SKM-1 (cell line): ENCODE data around the gene MSRB3.
"Not testable (repeated sequence)": the region's sequence is repeated elsewhere in the genome, so short reads cannot be mapped to it uniquely, and the experiment has no call there.

ENCODE experiments used
- DNase-seq: peaks from one replicate; lab custom pipeline; 2025; ENCODE audit not compliant: unreplicated experiment; lab: John Stamatoyannopoulos, UW

MSRB3 gene

GRCh38 chr12:65287426-65287825, 8.9 kb downstream of the MSRB3 start:
- no peak for DNase-seq

- DNase-seq = no peak
These were observed 13.8 kb downstream of the MSRB3 start for GRCh38 chr12:65292241-65292640.

GRCh38 chr12:65293735-65294134, 15.3 kb downstream of the MSRB3 start:
- DNase-seq = no peak

GRCh38 chr12:65294641-65295262, 16.3 kb downstream of the MSRB3 start:
- no peak for DNase-seq

GRCh38 chr12:65296508-65297265, 18.2 kb downstream of the MSRB3 start:
- DNase-seq = no peak

- no peak for DNase-seq
These were observed 21.6 kb downstream of the MSRB3 start for GRCh38 chr12:65300097-65300496.

GRCh38 chr12:65300679-65301349, 22.3 kb downstream of the MSRB3 start:
- DNase-seq = no peak

GRCh38 chr12:65302891-65303290, 24.4 kb downstream of the MSRB3 start:
- no peak for DNase-seq

GRCh38 chr12:65305346-65305950, 27.0 kb downstream of the MSRB3 start:
- no peak for DNase-seq

- no peak for DNase-seq
These were observed 28.1 kb downstream of the MSRB3 start for GRCh38 chr12:65306366-65307168.

GRCh38 chr12:65307169-65307501, 28.7 kb downstream of the MSRB3 start:
- no peak for DNase-seq

- no peak for DNase-seq
These were observed 29.5 kb downstream of the MSRB3 start for GRCh38 chr12:65308006-65308405.

GRCh38 chr12:65308601-65309071, 30.2 kb downstream of the MSRB3 start:
- DNase-seq = no peak

- DNase-seq = no peak
These were observed 32.8 kb downstream of the MSRB3 start for GRCh38 chr12:65311260-65311659.

- DNase-seq = no peak
These were observed 35.3 kb downstream of the MSRB3 start for GRCh38 chr12:65313719-65314317.

- DNase-seq = not testable (repeated sequence)
These were observed 36.8 kb downstream of the MSRB3 start for GRCh38 chr12:65315238-65315637.

GRCh38 chr12:65318186-65318685, 39.8 kb downstream of the MSRB3 start:
- DNase-seq = no peak

GRCh38 chr12:65319688-65320200, 41.3 kb downstream of the MSRB3 start:
- no peak for DNase-seq

GRCh38 chr12:65323070-65323469, 44.6 kb downstream of the MSRB3 start:
- no peak for DNase-seq

GRCh38 chr12:65324056-65324455, 45.6 kb downstream of the MSRB3 start:
- DNase-seq = no peak
